HG02678 (cell line): ENCODE data around the gene BEST1.

Experiments
- ATAC-seq: cut with Tn5 transposase; IDR thresholded peaks from one replicate; pipeline ENCODE4 v1.9.1; 2021; ENCODE audit warnings: mild to moderate bottlenecking, moderate library complexity; ENCODE audit not compliant: unreplicated experiment

Gene BEST1

DNA sequence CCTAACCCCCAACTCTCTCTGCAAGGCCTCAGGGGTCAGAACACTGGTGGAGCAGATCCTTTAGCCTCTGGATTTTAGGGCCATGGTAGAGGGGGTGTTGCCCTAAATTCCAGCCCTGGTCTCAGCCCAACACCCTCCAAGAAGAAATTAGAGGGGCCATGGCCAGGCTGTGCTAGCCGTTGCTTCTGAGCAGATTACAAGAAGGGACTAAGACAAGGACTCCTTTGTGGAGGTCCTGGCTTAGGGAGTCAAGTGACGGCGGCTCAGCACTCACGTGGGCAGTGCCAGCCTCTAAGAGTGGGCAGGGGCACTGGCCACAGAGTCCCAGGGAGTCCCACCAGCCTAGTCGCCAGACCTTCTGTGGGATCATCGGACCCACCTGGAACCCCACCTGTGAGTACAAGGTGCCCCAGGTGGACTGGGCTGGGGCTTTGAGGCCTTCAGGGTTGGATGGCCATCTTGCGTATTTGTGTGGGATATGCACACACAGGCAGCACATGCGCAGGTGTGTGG lies at the start of gene BEST1:
BEST1 (plus strand) TSS at position 317 of the 513 bp plus-strand sequence. CDS start 1,456 bp downstream, outside the sequence.
- no peak for ATAC-seq

DNA sequence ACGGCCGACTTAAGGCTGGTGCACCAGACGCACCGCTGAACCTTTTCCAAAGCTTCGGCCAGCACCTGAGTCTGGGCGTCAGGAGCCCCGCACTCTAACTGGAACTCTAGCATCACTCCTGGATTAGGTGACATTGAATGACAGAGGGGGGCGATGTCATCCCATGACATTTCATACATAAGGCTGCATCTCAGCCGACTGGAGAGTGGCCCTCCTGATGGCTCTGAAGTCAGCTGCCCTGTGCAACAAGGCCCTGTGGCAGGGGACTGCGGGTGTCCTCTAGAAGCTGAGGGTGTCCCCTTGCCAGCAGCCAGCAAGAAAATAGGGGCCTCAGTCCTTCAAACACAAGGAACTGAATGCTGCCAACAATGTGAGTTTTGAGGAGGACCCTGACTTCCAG lies 48.8 kb upstream of the BEST1 start:
- no peak for ATAC-seq

DNA sequence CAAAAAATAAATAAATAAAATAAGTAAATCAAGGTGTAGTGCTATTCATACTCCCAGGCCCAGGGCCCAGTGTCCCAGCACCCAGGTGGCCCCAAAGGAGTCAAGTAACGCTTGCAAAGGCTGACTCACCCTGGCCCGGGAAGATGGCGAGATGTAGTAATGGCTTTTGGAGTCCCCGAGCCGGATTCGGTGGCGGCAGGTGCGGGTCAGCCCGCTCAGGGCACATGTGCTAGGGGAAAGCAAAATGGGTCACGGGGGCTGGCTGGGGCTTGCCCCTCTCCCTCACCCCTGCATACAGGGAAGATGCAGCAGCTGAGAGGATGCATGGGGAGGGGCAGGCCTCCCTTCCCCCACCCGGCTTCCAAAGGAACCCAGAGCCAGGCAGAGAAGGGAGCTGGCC lies 47.8 kb upstream of the BEST1 start:
- no peak for ATAC-seq

DNA sequence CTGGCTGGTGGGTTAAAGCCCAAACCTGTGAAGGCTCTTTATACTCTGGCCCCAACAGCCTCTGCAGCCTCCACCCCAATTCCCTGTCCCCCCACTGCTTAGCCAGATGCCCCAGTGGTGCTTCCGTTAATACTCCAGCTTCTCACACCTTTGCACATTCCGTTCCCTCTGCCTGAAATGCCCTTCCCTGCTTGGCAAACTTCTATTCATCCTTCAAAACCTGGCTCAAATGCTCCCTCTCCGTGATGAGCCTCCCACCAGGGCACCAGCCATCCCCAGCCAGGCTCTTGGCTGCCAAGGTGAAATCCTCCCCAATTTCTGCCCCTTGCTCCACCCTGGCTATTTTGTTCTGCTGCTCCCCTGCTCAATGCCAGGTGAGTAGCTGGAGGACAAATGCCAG lies 46.3 kb upstream of the BEST1 start:
- no peak for ATAC-seq

DNA sequence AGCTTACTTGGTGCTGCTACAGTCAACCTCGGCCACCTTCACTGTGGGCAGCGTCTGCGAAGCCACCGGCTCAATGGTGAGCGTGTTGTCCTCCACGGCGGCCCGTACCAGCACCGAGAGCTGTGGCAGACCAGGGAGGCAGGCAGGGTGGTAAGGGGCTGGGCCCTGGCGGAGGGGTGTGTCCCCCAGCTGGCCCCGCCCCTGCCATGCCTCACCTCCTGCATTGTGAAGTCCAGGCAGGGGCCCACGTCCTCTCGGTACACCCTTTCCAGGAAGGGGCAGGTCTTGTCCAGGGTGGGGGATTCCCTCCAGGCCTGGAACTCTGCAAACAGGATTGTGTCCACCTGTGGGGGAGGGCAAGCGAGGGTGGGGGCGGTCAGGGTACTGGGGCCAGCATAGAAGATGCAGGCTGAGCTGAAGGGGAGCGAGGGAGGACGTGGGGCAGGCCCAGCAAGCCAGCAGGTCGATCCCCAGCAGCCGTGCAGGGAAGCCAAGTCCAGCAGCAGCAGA lies 45.6 kb upstream of the BEST1 start:
- ATAC-seq: no peak

DNA sequence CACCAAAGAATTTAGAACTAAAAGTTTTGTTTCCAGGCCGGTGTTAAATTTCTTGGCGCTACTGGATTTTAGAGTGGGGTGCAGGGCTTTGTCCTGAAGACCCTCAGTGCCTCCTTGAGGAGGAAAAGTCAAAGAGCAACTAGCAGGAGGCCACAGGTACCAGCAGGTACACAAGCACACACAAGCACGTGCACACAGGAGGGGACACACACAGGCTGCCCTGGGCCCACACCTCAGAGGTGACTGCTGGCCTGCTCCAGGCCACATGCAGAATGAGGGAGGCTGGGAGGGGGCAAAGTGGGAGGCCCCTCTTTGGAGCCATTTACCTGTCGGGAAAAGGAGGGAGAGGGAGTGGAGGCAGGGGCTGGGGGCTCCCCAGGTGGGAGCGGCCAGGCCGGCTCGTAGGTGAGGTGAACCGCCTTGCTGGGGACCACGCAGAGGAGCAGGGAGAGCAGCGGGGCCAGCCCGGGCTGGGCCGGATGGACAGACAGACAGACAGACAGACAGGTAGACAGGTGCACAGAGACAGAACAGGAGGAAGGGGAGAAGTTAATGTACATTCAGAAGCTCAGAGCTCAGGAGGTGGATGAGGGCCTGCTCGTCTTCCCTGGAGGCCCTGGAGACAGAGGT lies 45.0 kb upstream of the BEST1 start:
- no peak for ATAC-seq

DNA sequence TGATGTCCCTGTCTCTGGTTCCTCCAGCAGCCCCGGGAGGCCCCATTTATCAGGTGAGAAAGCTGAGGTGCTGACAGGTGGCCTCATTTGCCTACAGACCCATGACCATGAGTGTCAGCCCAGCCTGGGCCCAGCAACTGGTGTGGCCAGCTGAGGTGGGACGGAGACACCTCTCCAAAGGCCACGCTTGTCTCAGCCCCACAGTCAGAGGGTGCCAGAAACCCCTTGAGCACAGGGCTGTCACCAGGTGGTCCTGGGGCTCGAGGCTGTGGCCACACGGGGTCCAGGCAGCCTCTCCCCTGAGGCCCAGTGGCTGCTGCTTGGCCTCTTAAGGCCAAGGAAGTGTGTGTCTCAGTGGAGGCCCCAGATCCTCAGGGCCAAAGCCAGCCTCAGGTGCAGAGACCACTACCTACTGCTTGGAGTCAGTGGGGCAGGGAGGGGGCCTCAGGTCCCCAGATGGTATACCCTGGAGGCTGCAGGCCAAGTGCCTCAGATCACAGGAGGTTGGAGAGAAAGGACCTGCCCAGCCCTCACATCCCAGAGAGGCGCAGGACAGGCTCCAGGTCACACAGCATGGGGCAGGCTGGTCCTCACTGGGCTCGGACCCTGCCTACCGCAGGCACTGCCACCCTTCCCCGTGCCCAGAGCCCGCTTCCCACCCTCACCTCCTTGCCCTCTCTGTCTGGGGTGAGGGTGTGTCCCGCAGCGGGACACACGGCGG lies 44.2 kb upstream of the BEST1 start:
- no peak for ATAC-seq

DNA sequence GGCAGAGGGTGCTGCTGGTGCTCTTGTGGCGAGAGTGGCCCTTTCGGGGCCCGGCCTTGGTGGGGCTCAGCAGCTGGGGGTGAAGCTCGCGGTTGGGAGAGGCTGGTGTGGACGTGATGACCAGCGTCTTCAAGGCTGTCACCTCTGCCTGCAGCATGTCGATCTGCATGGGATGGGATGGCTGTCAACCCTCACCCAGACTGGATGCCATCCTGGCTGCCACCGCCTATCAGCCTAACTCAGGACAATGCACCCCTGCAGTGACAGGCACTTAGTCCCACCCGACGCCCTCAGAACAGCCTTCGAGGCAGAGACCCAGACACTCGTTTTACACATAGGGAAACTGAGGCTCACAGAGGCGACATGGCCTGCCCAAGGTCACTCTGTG lies 43.6 kb upstream of the BEST1 start:
- no peak for ATAC-seq

DNA sequence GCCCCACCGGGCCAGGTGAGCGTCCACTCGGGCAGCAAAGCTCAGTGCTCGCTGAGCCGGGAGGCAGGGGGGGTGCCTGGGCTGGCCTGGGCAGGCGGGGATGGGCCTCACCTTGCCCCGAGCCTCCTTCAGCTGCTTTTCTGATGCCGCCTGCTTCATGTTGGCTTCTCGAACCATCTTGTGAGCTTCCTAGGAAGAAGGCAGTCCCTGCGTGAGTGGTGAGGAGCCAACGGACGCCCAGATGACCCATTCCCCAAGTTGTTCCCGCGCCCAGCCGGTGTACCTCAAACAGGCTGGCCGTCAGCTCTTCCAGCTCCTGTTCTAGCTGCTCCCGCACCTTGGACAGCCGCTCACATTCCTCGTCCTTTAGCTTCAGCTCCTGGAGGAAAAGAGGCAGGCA lies 42.9 kb upstream of the BEST1 start:
- ATAC-seq: no peak

DNA sequence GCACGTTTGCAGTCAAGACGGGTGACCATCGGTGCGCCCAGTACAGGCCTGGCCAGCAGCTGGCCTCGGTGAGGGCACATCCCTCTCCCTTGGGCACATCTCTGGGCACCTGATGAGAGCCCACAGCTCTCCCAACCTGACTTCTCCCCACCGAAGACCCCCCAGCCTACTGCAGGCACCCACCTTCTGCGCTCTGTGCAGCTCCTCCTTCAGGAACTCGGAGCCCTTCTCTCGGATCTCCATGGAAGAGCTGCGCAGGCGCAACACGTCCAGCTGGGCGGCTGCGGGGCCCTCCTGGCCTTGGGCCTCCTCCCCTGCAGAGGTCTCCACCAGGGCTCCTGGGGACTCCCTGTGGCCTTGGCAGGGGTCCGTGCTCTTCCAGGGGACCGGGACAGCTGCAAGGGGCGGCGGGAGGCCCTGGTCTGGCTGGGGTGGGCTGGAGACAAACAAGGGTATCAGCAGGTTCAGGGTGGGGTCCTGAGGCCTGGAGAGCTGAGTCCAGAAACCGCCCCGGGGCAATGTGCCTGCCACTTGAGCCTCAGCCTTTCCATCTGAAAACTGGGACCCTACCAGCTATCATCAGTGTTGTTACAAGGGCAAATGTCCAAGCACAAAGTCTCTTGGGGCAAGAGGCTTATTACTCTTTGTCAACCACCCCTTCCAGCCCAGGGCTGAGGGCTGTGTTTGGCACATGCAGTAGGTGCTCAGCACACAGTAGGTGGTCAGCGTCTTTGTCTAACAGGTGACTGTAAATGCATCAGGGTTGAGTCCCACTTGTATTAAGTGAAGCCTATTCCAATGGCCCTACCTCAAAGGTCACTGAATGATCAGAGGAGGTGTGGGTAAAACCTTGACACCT lies 42.1 kb upstream of the BEST1 start:
- ATAC-seq: no peak

DNA sequence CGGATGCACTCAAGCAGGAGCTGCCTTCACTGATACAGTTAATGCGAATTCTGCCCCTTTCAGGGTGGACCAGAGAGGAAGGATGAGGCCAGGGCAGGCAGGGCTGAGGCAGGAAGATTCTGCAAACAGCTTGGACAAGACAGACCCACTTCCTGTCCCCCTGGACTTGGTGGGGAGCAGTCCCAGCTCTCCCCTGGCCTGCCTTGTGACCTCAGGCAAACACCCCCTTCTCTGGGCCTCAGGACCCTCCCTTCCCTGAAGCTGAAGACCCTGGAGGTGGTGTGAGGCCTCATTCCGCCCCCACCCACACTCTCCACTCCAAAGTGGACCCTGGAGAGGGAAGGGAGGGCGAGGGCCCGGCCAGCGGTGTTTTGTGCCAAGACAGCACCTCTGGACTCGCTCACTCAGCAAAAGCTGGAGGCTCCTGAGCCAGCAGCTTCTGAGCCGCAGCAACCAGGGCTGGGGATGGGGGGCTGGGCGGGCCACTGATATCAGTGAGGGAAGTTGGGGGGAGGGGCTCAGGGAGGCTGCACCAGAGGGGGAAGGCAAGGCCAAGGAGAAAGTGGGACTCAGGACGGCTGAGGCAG lies 41.3 kb upstream of the BEST1 start:
- no peak for ATAC-seq

DNA sequence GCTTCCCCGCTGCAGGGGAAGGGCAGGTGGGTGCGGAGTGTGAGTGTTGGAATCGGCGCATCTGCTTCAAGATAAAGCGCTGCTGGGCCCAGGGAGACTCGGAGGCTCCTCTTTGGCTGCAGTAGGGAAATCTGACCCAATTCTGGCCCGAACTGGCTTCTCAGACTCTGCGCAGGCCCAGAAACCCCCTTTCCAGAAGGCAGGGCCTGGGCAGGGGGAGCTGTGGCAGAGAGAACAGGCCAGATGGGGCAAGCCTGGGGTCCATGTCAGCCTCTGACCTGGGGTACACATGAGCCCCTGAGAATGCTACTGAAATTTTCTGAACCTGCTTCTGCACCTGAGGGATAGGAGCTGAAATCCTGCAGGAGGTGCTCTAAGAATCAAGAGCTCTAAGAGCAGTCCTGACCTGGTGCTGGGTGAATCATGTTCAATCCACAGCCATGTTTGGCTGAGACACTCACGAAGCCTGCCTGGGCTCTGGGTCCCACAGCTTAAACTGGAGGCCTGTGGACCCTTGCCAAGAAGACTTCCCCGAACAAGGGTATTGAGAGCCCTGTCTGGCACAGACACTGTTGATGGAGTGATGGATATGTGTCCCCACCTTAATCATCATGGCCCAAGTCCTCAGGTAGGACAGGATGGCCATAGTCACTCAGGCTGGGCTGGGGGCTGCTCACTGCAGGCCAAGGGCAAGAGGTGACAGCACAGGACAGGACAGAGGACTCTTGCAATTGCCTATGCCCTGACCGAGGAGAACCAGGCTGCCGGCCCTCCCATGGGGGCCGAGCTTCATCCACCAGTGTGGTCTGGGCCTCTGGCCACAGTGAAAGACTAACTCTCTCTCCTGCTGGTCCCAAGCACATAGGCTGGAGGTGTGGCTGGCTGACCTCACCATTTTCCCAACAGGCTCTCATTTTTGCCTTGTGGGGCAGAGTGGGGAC lies 39.7 kb upstream of the BEST1 start:
- ATAC-seq: no peak

DNA sequence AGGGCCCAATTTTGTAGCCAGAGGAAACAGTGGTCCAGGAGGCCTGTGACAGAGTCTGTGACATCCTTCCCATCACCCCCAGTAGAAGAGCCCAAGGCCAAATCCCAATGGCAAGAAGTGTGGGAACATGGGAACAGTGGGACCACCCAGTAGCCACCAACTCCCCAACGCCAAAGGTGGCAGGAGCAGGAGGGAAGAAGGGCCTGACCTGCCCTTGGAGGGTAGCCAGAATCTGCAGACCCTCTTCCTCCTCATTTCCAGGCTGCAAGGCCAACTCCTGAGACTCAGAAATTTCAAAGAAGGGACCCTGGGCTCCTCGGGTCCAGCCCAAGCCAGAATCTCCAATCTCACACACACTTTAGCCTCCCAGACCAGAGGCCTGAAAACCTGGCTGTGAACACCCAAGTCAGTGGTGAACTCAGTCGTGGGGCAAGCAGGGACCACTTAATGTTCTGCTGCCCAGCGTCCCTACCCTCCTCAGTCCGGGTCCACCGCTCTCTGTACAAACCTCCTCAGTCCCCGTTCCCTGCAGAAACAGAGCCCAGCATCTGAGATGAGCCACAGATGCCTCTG lies 38.9 kb upstream of the BEST1 start:
- ATAC-seq: no peak

DNA sequence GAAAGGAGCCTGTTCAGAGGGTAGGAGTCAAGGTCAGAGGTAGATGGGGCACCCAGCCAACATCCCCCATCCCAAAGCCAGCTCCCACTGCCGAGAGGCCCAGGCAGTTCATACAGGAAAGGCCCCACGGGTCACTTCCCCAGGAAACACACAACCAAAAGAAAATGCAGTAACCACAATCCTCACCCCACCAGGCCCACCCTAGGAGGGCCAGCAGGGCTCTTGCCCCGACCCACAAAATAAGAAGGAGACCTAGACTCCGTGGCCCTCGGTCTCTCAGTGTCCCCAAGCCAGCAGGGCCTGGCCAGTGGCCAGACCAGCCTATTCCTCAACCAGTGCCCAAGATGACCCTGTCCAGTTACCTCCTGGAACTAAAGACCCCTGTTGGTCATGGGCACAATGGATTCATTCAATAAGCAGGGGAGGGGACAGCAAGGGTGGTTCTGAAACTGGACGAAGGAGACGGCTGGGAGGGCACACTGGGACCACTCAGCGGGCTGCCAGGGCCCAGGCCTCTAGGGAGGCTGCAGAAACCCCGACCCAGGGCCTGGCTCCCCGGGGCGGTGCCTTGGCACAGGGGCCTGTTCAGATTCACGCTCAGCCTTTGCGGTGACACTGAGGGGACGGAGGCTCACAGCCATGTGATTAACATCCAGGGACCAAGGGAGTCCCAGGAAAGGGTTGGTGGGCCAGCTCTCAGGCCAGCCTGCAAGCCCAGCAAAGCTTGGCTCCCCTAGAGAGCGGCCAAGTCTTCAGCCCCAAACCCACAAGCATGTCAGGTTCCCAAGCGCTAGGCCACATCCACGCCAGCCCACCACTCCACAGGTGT lies 38.2 kb upstream of the BEST1 start:
- ATAC-seq: no peak

DNA sequence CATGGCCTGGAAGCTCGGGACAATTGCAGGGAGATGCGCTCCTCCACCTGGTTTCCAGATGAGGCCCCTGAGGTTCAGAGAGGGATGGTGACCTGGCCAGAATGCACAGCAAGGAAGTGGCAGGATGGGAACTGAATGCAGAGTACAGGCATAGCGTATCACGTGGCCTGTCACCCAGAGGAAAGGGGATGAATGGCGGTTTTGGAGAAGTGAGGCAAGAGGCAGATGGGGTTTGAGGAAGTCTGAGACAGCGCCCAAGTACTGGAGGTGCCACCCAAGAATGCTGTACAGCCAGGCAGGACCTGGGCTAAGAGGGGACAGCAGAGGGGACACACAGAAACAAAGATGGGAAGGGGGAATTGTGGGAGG lies 37.6 kb upstream of the BEST1 start:
- no peak for ATAC-seq

DNA sequence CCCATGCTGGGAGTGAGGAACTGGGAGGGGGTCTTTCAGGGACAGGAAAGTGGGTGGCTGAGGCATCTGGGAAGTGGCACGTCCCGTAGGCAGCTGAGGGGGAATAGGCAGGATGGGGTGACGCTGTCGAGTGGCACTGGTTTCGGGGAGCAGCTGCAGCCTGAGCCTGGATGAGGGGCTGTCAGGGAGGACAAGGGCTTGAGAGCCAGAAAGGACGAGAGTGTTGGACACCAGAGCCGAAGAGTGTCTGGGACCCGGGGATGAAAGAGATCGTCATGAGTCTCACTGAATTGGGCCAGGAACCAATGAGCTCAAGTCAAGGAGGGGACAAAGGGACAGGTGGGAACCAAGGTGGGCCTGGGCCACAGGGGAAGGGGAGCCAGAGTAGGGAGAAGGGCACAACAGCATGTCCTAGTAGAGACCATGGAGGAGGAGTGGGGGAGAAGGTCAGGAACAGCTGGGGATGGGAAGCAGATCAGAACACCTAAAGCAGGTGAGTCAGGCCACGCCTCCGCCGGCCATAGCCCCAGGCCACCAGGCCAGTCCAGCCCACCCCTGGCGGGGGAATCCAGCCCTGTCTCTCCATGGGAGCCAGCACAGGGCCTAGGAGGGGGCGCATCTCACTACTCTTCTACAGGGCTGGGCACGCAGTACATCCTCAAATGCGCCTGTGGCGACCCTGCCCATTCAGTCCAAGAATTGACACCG lies 37.0 kb upstream of the BEST1 start:
- no peak for ATAC-seq

DNA sequence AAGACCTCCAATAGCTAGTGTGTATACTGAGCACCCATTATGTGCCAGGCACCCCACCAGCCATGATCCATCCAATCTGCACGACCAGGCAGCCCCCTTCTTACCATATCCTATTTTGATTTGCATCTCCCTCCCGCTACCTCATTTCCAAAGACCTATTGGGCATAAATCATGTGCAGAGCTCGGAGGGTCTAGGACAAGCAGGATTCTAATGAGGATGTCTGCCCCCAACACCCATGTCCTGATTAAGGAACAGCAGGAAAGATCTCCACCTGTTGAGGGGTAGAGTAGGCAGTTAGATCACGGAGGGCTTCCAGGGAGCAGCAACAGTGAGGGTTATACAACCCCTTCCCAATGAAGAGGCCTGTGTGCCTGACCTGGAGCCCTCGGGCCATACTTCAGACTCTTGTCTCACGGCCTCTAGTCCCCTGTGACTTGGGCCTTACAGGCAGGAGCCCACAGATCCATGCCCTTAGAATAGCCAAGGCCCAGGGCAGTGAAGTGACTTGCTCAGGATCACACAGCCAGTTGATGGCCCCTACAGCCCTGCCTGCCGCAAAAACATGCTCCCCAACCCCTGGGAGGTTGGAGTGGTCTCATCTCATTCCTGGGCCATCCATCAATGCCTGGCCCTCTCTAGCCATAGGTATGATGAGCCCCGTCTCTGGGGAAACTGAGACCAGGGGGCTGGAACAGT lies 36.3 kb upstream of the BEST1 start:
- ATAC-seq: no peak
